Epidermal melanocyte (primary cell): ENCODE results near the gene NOC4L.

Source experiments
- DNase-seq: peaks from one replicate; pipeline ENCODE4 v3.0.0; 2011; ENCODE audit warnings: low spot score; ENCODE audit not compliant: insufficient read length

The NOC4L gene

GRCh38 chr12:132168311-132169031, 24.2 kb downstream of the NOC4L start:
- no peak for DNase-seq

GRCh38 chr12:132169376-132169775, 25.1 kb downstream of the NOC4L start:
- DNase-seq, result no peak

- DNase-seq, result no peak
Observed at GRCh38 chr12:132170094-132170636, 25.9 kb downstream of the NOC4L start.

GRCh38 chr12:132170637-132171292, 26.5 kb downstream of the NOC4L start:
- no peak for DNase-seq

- DNase-seq, result no peak
Observed at GRCh38 chr12:132171293-132171967, 27.2 kb downstream of the NOC4L start.

GRCh38 chr12:132171968-132172521, 27.8 kb downstream of the NOC4L start:
- DNase-seq, result no peak

GRCh38 chr12:132172619-132173018, 28.4 kb downstream of the NOC4L start:
- no peak for DNase-seq

GRCh38 chr12:132173135-132174014, 29.1 kb downstream of the NOC4L start:
- DNase-seq, result no peak

GRCh38 chr12:132174015-132174838, 30.0 kb downstream of the NOC4L start:
- no peak for DNase-seq

GRCh38 chr12:132174839-132175490, 30.7 kb downstream of the NOC4L start:
- DNase-seq, result no peak

GRCh38 chr12:132175496-132176384, 31.5 kb downstream of the NOC4L start:
- DNase-seq, result no peak

- no peak for DNase-seq
Observed at GRCh38 chr12:132176385-132176919, 32.2 kb downstream of the NOC4L start.

- no peak for DNase-seq
Observed at GRCh38 chr12:132176920-132177551, 32.8 kb downstream of the NOC4L start.

- DNase-seq, result no peak
Observed at GRCh38 chr12:132178316-132178715, 34.1 kb downstream of the NOC4L start.

- no peak for DNase-seq
Observed at GRCh38 chr12:132178801-132179401, 34.6 kb downstream of the NOC4L start.

- DNase-seq, result no peak
Observed at GRCh38 chr12:132179431-132180362, 35.4 kb downstream of the NOC4L start.
